GM04503 (cell line): Measurements from ENCODE around the gene CIPC.

Experiments
- DNase-seq: peaks from one replicate; pipeline ENCODE4 v3.0.0-alpha.2; 2012; ENCODE audit warnings: low read depth

Gene CIPC

DNA sequence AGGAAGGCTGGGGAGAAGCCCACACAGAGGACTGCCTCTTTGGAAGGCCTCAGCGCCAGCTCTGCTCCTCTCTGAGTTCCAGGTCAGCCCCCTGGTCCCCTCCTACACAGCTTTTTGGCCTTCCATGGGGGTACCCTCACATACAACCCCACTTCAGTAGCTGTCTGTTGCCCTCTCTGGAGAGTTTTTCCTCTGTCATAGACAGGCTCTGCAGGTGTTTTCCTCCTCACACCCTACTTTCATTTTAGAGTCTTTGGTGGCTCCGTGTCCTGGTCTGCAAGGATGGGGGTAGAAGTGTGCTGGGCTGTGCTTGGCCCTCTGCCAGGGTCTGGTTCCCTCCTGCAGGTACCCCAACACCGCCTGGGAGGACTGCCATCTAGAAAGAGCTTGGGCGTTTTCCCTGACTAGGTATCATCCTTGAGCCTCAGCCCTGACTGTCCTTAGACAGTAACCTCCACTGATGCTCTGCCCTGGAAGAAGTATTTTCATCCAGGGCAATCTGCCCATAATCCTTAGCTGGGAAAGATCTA lies 28.5 kb downstream of the CIPC start:
- no peak for DNase-seq

GRCh38 chr14:77128414-77128891 lies 30.4 kb downstream of the CIPC start:
- no peak for DNase-seq

DNA sequence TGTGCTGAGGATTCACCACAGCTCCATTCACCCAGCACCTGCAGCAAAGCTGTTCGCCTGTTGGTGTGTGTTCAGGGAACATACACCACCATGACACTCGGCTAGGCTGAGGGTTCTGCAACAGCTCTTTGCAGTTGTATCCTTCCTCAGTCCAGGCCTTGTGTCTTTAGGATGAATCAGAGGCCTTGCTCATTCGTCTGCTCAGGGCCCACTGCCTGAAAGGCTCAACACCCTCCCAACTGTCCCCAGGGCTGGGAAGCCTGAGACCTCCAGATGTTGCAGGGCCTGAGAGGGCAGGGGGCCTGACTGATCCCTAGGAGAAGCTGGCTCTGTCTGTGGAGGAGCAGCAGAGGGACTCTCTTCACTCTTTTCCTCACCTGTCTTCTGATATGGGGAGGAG lies 32.3 kb downstream of the CIPC start:
- DNase-seq: no peak

DNA sequence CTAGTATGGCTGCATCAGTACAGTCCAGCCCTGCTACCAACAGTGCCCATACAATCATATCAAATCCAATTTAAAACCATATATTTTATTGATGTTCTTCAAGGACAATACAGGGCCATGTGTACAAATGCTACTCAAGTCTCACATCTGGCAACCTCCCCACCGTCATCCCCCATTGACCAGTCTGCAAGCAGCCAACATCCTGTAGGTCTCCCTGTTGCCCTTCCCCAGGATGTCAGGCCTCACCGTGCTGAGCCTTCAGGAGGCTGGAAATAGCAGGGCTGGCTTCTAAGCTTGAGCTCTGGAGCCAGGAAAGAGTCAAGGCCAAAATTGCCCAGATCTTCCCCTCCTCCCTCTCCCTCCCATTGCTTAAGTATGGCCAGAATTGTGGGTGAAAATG lies 33.1 kb downstream of the CIPC start:
- no peak for DNase-seq

DNA sequence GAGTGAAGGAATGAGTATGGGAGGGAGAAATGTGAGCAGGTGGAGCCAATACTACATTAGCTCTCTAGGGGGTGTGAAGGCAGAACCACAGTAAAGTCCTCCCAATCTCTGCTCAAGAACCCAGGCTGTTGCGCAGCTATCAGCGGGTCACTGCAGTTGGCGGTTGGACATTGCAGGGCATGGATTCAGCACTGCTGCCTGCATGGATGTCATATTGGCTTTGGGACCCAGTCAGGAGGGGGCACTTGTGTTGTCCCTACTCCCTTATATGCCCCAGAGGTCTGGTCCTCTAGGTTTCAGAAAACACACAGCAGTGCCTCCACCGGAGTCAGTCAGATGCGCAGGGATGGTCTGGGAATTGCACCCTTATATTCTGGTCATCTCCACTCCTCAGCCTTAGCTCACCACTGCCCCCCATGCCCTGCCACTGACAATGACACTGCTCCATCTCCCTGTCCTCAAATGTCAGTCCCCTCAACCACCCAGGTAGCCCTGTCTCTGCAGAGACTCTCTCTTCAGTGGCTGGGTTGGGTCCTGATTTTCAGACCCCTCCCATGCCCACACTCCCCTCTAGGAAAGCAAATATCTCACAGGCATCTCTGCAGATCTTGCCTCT lies 33.9 kb downstream of the CIPC start:
- no peak for DNase-seq

DNA sequence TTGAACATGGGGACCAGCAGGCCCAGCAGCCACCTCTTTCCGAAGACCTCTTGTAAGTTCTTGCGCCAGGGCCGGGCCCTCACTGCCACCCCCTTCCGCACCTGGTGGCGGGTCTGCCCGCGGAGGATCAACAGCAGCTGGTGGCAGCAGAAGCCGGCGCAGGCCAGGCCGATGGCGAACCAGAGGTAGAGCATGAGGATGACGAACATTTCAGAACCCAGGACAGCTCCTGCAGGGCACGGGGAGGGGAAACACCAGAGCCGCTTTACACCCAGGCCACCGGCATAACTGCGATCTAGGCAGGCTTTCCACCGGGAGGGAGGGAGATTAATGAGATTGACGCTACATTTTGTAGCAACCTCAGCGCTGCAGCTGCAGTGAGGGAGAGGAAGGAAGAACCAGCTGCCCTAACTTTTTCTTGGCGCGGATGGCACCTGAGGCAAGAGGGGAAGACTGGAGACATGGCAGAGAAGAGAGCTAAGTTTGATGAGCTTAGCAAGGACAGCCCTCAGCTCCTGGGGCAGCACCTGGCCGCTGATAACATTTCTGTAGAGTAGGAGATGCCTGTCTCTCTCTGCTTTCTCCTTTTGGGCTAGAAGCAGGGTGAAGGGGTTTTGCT lies 35.8 kb downstream of the CIPC start:
- no peak for DNase-seq

DNA sequence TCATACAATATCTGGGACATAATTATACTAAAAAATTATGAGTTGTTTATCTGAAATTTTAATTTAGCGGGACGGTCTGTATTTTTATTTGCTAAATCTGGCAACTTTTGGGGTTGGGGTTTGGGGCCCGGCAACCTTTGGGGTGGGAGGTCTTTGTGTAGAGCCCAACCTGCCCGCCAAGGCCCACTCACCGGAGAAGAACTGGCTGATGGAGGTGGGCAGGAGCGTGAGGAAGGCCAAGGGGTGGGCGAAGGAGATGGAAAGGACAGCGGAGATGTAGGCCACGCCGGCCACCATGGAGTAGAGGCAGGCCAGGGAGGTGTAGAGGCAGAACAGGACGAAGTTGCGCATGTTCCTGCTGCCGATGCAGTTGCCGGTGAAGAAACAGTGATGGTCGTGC lies 41.0 kb downstream of the CIPC start:
- no peak for DNase-seq

DNA sequence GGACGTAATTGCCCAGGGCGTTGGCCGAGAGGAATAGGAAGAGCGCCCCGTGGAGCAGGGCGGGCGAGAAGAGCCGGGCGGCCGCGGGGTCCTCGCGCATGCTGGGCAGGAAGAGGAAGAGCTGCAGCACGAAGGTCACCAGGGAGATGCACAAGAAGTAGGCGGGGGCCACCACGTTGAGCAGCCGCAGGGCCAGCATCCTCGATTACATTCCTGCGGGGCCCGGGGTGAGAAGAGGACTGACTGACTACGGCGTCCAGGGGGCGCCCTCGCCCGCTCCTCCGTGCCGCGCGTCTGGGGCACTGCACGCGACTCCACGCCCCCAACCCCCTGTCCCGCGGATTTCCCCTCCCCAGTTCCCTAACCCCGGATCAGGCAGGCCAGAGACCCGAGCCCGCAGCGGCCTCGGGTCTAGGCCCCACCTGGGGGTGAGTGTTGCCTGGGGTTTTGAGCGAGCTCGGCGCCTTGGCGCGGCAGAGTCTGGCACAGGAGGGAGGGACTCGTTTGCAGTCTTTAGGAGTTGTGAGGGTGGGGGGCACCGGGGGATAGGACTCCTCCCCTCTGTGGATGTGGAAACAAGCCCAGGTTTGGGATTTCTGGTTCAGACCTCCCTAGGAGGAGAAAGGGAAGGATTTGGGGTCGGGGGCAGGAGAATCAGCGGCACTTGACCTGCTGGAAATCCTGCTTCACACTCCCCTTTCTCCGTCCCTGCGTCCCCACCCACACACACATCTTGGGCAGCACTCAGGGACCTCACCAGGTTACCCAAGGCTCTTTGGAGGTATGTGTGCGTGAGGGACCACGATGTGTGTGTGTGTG lies 41.7 kb downstream of the CIPC start:
- no peak for DNase-seq

DNA sequence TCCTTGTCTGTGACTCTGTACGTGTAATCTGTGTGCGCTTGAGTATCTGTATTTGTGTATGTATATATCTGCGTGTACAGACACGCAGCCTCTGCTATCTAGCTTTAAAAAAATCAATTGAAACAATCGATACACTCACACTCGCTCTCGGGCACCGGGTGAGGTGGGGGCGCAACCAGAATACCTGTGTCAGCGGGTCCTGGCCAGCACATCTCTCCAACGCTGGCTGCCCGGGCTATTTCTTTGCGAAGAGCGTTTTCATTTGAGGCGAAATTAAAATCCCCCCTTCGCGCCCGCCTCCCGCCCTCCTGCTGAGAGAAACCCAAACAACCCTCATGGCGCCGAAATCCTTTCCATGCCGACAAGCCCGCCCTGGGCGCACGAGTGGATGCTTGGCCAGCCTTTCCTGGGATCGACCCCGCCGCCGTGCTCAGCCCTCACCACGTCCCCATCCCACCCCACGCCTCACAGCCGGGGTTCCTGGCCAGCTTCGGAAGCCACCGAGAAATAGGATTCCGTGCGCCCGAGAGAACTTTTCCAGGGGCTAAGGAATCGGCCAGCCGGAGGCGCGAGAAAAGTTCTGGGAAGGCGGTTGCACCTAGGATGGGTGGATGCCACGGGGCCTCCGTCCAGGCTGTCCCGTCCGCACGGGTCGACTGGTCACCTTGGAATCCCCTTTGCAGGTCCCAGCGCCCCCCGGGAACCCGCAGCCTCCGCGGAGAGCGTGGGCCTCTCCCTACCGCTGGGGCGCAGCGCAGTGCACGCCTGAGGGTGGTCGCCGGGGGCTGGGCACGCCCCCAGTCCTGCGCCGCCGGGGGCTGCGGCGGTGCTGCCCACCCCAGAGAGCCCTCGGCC lies 42.5 kb downstream of the CIPC start:
- DNase-seq: no peak

DNA sequence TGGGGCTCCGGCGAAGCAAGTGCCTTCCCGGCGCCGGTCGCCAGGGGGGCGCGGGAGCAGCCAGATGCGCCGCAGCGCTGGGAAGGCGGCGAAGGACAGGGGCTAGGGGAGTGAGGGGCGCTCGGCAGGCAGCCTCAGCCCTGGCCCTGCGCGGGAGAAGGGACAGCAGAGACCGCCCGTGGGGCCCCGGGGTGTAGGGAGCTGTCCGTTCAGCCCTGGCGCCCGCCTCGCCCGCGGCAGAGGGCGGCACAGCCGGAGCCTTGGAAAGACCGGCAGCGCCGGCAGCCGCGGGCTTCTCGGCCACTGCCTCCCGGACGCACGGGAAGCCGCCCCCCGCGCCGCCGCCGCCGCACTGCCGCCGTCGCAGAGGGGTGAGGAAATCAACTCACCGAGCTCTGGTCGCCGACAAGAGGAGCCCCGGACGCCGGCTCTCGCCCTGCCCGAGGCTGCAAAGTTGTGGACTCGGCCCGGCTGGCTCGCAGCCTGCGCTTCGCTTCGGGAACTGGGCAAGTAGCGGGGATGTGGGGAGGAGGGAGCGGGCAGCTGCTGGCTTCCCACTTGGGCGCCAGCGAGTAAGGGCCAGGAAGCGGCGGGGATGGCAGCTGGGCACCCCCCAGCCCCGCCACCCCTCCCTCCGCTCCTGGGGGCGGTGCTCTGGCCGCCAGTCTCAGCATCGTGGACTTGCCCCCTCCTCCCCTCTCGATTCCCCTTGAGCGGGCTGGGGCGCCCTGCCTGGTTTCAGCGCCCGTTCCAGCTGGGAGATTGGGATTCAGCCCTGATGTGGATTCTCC lies 43.4 kb downstream of the CIPC start, which contains the start of gene ZDHHC22:
Gene ZDHHC22, minus strand, starts transcription at position 578 of the 791 bp plus-strand sequence. CDS start 2,053 bp downstream, outside the sequence.
- DNase-seq: no peak

- no peak for DNase-seq
These were observed 44.1 kb downstream of the CIPC start for GRCh38 chr14:77142005-77142800.

- no peak for DNase-seq
These were observed 45.0 kb downstream of the CIPC start for GRCh38 chr14:77143071-77143470.

GRCh38 chr14:77144412-77145115 lies 46.5 kb downstream of the CIPC start:
- no peak for DNase-seq

DNA sequence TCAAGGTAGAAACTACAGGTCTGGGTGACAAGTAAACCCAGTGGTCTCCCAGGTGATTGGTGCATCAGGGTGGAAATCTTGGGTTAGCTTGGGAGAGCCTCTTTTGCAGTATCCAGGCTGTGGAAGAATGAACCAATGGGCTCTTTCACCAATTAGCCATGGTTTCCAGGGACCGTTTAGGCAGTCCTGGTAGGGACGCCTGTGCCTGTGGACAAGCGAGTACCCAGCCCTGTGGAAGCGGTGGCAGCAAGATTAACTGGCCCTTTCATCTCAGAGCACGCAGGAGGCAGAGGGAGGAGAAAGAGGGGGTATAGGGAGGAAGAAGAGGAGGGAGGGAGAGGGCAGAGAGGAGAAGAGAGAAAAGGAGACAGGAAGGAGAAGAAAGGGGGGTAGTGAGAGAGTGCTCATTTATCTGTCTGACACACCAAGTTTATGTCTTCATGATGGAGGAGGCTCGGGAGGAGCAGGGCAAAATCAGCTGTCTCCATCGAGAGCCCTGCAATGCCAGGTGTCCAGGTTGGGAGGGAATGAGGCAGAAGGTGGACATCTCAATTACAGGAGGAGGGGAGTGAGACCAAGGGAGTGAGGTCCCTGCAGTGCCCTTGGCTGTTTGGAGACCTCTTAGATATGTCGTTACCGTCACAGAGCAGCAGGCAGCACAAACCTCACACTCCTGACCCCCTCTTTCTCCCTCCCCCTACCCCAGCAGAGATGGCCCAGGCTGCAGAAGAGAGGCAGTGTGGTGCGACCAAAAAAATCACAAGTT lies 48.1 kb downstream of the CIPC start:
- DNase-seq: no peak

GRCh38 chr14:77148510-77149231 lies 50.6 kb downstream of the CIPC start:
- no peak for DNase-seq

GRCh38 chr14:77151245-77151644 lies 53.2 kb downstream of the CIPC start:
- DNase-seq: no peak

DNA sequence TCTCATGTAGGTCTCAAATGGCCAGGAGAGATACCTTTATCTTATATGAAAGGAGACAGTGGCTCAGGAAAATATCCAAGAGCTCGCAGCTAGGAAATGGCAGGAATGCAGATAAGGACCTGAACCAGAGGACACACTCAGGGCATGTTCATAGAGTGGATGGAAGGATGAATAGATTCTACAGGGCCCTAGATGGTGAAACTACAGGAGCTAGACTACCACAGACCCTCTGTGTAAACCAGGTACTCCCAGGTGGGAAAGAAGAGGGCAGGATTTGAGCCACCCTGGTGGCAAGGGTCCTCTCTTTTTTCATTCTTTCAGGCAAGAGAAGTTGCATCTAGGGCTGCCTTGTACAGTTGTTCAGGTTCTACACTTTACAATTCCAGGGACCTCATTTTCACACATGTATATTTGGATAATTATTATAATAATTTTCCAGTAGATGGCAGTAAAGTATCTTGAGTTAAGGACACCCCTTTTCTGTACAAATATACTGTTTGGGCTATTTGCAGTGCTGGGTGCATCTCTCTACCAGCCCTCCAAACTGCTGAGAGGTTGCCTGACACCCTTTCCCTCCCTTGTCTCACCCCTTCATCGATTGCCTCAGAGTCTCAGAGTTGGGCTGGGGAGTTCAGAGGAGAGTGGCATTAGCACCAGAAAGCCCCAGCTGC lies 54.0 kb downstream of the CIPC start:
- no peak for DNase-seq

DNA sequence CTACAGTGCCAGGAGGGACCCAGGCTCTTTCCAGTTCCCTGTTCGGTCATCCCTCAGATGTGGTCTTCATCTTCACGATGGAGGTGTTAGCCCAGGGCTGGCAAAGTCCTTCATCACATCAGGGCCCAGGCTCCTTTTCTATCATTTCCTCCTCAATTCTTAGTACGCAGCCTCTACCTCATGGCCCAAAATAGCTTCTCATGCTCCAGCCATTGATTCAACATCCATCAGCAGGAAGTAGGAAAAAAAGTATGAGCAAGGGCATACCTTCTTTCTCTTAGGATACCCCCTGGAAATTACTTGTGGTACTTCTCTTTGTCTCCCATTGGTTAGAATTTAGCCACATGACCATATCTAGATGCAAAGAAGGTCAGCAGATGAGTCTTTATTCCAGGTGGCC lies 55.7 kb downstream of the CIPC start:
- no peak for DNase-seq
